VCaP (cell line): ENCODE measurements around the gene DEFB128.
"Not testable (repeated sequence)": the region's sequence is repeated elsewhere in the genome, so short reads cannot be mapped to it uniquely, and the experiment has no call there.

Source experiments
- H3K27ac ChIP-seq: fragments of 450-650 bp; 2 replicates; pipeline ENCODE4 v1.5.1; 2017
- TF ChIP-seq, protein P1 (sequence below): fragments of 450-650 bp; conservative IDR thresholded peaks from 2 replicates; pipeline ENCODE4 v1.5.1; 2017; ENCODE audit warnings: mild to moderate bottlenecking, moderate library complexity

Gene DEFB128

GRCh38 chr20:219290-220115, 30.0 kb upstream of the DEFB128 start:
- TF ChIP-seq, protein P1, sequence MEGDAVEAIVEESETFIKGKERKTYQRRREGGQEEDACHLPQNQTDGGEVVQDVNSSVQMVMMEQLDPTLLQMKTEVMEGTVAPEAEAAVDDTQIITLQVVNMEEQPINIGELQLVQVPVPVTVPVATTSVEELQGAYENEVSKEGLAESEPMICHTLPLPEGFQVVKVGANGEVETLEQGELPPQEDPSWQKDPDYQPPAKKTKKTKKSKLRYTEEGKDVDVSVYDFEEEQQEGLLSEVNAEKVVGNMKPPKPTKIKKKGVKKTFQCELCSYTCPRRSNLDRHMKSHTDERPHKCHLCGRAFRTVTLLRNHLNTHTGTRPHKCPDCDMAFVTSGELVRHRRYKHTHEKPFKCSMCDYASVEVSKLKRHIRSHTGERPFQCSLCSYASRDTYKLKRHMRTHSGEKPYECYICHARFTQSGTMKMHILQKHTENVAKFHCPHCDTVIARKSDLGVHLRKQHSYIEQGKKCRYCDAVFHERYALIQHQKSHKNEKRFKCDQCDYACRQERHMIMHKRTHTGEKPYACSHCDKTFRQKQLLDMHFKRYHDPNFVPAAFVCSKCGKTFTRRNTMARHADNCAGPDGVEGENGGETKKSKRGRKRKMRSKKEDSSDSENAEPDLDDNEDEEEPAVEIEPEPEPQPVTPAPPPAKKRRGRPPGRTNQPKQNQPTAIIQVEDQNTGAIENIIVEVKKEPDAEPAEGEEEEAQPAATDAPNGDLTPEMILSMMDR = peak; percentile 87

GRCh38 chr20:217266-217665, 27.8 kb upstream of the DEFB128 start:
- TF ChIP-seq, protein P1 = no peak
- no peak overlapping the region for H3K27ac ChIP-seq

More at GRCh38 chr20:219290-220115, 30.0 kb upstream of the DEFB128 start:
- H3K27ac ChIP-seq = no peak overlapping the region

DNA sequence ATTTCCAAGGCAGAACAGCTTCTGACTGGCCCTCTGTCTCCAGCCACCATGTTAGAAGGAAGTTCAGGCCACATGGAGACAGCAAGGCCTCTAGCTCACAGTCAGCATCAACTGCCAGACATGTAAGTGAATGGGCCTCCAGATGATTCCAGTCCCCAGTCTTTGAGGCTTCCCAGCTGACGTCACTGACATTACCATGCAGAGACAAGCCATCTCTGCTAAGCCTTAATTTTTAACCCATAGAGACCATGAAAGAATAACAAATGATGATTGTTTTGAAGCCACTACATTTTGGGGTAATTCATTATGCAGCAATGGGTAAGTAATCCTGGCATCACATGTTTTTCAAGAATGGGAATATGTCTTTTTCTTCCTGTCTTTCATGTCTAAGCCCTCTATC, 26.3 kb upstream of the DEFB128 start:
- TF ChIP-seq, protein P1 = no peak
- no peak overlapping the region for H3K27ac ChIP-seq

- TF ChIP-seq, protein P1 = no peak
- H3K27ac ChIP-seq = no peak overlapping the region
Measured at GRCh38 chr20:214383-214782, 24.9 kb upstream of the DEFB128 start.

GRCh38 chr20:210809-211502, 21.4 kb upstream of the DEFB128 start:
- H3K27ac ChIP-seq = no peak overlapping the region
- TF ChIP-seq, protein P1 = no peak

- no peak overlapping the region for H3K27ac ChIP-seq
- TF ChIP-seq, protein P1 = peak; percentile 69
Measured at GRCh38 chr20:208942-209566, 19.5 kb upstream of the DEFB128 start.

DNA sequence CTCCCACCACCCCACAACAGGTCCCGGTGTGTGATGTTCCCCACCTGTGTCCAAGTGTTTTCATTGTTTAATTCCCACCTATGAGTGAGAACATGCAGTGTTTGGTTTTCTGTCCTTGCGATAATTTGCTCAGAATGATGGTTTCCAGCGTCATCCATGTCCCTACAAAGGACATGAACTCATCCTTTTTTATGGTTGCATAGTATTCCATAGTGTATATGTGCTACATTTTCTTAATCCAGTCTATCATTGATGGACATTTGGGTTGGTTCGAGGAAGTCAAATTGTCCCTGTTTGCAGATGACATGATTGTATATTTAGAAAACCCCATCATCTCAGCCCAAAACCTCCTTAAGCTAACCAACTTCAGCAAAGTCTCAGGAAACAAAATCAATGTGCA, 14.1 kb upstream of the DEFB128 start:
- H3K27ac ChIP-seq = not testable (repeated sequence)
